ENCODE measurements around the gene NCOA6.

GRCh38 chr20:34808583-34808982 is 16.9 kb downstream of the NCOA6 start:
- TF ChIP-seq CTCF (IDR thresholded peaks at IDR 0.05; ENCODE audit: insufficient read depth, low read length) (no peak), REST (IDR thresholded peaks at IDR 0.05; ENCODE audit: insufficient replicate concordance, low read depth) (no peak), POLR2AphosphoS5 (IDR thresholded peaks at IDR 0.05; ENCODE audit: low read depth) (no peak), GABPA (IDR thresholded peaks at IDR 0.05; ENCODE audit: low read depth) (no peak)

All from HL-60 (cell line).